ACC112 (cell line): ENCODE measurements around the gene DIAPH2.

Source experiments
- H2AFZ ChIP-seq: fragments of 200-600 bp; sonication (generic); one replicate; pipeline ENCODE4 v1.6.0; 2017; ENCODE audit warnings: antibody characterized with exemption, low read length; ENCODE audit not compliant: unreplicated experiment
- H3K27ac ChIP-seq: fragments of 200-600 bp; sonication (generic); 2 replicates; pipeline ENCODE4 v1.5.1; 2014; ENCODE audit warnings: low read depth, mild to moderate bottlenecking, antibody characterized with exemption, low read length, moderate library complexity
- H3K27me3 ChIP-seq: fragments of 200-600 bp; sonication (generic); 2 replicates; pipeline ENCODE4 v1.6.1; 2014; ENCODE audit warnings: mild to moderate bottlenecking, antibody characterized with exemption, low read length, moderate library complexity, mixed read lengths; ENCODE audit not compliant: insufficient read depth
- H3K36me3 ChIP-seq: fragments of 200-600 bp; sonication (generic); 2 replicates; pipeline ENCODE4 v1.6.1; 2016; ENCODE audit warnings: mild to moderate bottlenecking, antibody characterized with exemption, low read length, moderate library complexity, mixed read lengths; ENCODE audit not compliant: insufficient read depth
- H3K4me1 ChIP-seq: fragments of 200-600 bp; sonication (generic); one replicate; pipeline ENCODE4 v1.6.1; 2016; ENCODE audit warnings: low read length, mixed read lengths; ENCODE audit not compliant: insufficient read depth, unreplicated experiment, control insufficient read depth
- H3K4me3 ChIP-seq: fragments of 200-600 bp; sonication (generic); 2 replicates; pipeline ENCODE4 v1.5.1; 2014; ENCODE audit warnings: mild to moderate bottlenecking, low read depth, low read length
- H3K79me2 ChIP-seq: fragments of 200-600 bp; sonication (generic); one replicate; pipeline ENCODE4 v1.6.0; 2016; ENCODE audit warnings: low read length; ENCODE audit not compliant: control insufficient read depth, unreplicated experiment, insufficient read depth

DIAPH2 gene

DNA sequence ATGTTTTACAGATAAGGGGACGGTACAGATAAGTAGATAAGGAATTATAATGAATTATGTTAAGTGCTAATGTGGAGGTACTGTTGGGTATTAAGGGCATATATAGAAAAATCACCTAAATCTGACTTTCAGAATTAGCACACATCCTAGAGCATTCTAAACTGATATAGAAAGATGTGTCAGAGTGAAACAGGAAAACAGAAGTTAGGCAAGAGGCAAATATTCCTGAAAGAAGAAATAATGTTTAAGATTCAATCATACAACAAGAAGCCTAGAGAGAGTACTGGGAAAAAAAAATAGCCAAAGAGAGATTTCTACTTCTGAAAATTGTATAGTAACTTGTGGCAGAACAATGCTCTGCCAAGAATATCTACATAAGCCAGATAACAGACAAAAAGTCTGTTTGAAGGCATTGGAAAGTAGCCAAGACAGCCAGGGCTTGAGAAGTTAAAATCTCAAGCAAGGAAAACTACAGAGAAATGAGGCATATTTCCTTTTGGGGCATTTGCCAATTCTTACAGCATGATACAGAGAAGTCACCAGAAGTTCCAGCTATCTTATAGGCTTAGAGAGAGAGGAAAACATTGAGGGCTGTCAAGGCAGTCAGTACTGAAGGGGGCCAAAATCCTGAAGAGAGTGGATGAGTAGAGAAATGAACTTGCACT lies 845.0 kb downstream of the DIAPH2 start:
- no peaks in the 10 kb centered on the region for H3K27me3 ChIP-seq
- H3K27ac ChIP-seq, result no peak overlapping the region
- H3K36me3 ChIP-seq, result no peaks in the 10 kb centered on the region
- no peak overlapping the region for H2AFZ ChIP-seq
- no peak overlapping the region for H3K4me3 ChIP-seq
- no peaks in the 10 kb centered on the region for H3K4me1 ChIP-seq
- H3K79me2 ChIP-seq, result no peaks in the 10 kb centered on the region

GRCh38 chrX:97531825-97532224 lies 847.2 kb downstream of the DIAPH2 start:
- no peaks in the 10 kb centered on the region for H3K79me2 ChIP-seq
- H3K27ac ChIP-seq, result no peak overlapping the region
- no peak overlapping the region for H3K4me3 ChIP-seq
- H3K4me1 ChIP-seq, result no peaks in the 10 kb centered on the region
- H2AFZ ChIP-seq, result no peak overlapping the region
- H3K27me3 ChIP-seq, result no peaks in the 10 kb centered on the region
- H3K36me3 ChIP-seq, result no peaks in the 10 kb centered on the region

GRCh38 chrX:97538745-97539144 lies 854.1 kb downstream of the DIAPH2 start:
- Histone ChIP-seq H3K27me3 (no peaks in the 10 kb centered on the region), H3K27ac (no peak overlapping the region), H3K4me1 (no peaks in the 10 kb centered on the region), H3K4me3 (no peak overlapping the region), H3K79me2 (no peaks in the 10 kb centered on the region), H3K36me3 (no peaks in the 10 kb centered on the region), H2AFZ (no peak overlapping the region)

DNA sequence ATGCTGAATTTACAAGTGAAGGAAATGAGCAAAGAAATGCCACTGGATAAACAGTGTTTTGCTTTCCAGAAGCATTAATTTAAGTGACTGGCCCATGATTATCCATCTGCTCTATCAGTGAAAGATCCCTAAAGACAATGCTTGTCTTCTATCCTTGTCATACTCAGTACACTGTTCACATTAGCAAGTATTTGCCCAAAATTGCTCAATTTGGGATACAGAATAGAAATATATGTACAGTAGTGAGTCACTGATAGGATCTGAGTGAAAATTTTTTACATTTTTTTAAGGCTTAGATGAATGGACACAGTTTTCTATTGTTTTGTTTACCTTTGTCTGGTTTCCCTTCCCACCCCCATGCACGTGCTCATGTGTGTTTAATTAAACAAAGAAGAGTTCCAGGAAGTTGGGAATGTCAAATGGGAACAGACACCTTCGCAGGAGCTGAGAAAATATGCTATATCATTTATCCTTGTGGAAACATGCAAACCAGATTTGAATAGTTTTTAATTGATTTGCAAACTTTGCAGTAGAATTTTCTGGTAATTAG lies 855.4 kb downstream of the DIAPH2 start:
- Histone ChIP-seq H2AFZ (no peak overlapping the region), H3K79me2 (no peaks in the 10 kb centered on the region), H3K27ac (no peak overlapping the region), H3K36me3 (no peaks in the 10 kb centered on the region), H3K4me1 (no peaks in the 10 kb centered on the region), H3K27me3 (no peaks in the 10 kb centered on the region), H3K4me3 (no peak overlapping the region)

DNA sequence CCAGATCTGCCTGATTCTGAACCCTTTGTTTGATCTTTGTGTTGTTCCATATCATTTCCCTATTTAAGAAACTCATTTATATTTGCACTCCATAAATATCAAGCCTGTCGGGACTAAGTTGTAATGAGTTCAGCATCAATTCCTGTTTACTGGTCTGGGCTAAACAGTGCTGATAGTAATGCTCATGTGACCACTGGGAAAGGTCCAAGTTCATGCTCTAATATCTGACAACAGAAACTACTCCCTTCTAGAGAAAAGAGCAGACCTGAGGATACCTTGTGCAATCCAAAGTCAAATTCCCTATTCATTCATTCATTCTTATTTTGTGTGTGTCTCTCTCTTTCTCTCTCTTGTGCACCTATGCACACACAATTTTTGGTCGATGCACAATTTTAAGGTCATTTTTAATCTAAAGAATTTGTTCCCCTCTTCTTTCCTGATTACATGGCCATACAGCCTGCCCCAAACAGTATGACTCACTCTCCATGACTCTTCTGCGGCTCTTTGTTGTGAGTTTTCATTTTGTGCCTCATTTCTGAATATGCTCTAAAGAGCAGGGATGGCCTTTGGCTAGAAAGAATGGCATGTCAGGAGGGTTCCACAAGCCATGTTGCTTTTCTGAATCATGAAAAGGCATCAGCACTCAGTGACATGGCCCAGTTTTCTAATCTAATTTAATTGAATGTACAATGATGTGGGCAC lies 863.4 kb downstream of the DIAPH2 start:
- H3K36me3 ChIP-seq, result no peaks in the 10 kb centered on the region

GRCh38 chrX:97551821-97552220 lies 867.2 kb downstream of the DIAPH2 start:
- Histone ChIP-seq H3K27ac (no peak overlapping the region), H3K79me2 (no peaks in the 10 kb centered on the region), H2AFZ (no peak overlapping the region), H3K36me3 (no peaks in the 10 kb centered on the region), H3K27me3 (no peaks in the 10 kb centered on the region), H3K4me1 (no peaks in the 10 kb centered on the region), H3K4me3 (no peak overlapping the region)

More for the DNA sequence above, 863.4 kb downstream of the DIAPH2 start:
- H3K4me3 ChIP-seq, result no peak overlapping the region
- H3K27me3 ChIP-seq, result no peaks in the 10 kb centered on the region
- no peak overlapping the region for H3K27ac ChIP-seq
- no peaks in the 10 kb centered on the region for H3K79me2 ChIP-seq
- no peak overlapping the region for H2AFZ ChIP-seq
- H3K4me1 ChIP-seq, result no peaks in the 10 kb centered on the region

GRCh38 chrX:97553833-97554232 lies 869.2 kb downstream of the DIAPH2 start:
- Histone ChIP-seq H3K4me1 (no peaks in the 10 kb centered on the region), H3K79me2 (no peaks in the 10 kb centered on the region), H3K36me3 (no peaks in the 10 kb centered on the region), H3K27ac (no peak overlapping the region), H2AFZ (no peak overlapping the region), H3K27me3 (no peaks in the 10 kb centered on the region), H3K4me3 (no peak overlapping the region)

DNA sequence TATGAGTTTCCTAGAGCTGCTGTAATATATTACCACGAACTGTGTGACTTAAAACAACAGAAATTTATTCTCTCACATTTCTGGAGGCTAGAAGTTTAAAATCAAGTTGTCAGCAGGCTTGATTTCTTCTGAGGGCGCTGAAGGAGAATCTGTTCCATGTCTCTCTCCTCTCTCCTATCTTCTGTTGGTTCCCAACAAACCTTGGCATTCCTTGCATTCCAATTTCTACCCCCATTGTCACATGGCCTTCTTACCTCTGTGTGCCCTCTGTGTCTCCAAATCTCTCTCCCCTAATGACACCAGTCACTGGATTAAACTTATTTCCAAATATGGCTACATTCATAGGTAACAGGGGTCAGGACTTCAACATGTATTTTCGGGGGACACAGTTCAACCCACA lies 871.7 kb downstream of the DIAPH2 start:
- Histone ChIP-seq H2AFZ (no peak overlapping the region), H3K4me3 (no peak overlapping the region), H3K36me3 (no peaks in the 10 kb centered on the region), H3K27me3 (no peaks in the 10 kb centered on the region), H3K4me1 (no peaks in the 10 kb centered on the region), H3K79me2 (no peaks in the 10 kb centered on the region), H3K27ac (no peak overlapping the region)

DNA sequence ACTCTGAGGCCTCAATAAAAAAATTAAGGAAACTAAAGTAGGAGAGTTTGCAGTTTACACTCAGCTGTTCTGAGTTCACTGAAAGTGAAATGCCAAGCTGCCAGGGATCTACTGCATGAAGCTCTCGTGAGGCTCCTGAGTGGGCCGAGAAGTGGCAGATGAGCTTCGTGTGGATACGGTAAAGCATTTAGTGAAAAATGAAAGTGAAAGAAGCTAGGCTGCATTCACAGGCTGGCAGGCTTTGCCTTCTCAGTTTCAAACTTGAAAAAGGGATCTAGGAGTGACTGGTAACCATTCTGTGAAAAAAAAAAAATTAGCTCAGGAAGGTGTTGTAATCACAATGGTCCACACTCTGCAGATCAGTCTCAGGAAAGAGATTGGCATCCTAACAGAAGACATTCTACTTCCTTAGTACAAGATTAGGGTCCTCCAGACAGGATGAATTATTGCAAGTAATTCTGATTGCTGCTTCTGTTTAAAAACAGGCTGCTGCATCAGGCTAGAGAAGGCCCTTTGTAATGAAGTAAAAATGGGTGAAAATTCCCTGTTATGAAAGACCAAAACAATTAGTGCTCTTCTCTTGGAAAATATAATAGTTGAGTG lies 879.0 kb downstream of the DIAPH2 start:
- peaks cover 13% of the 10 kb centered on the region for H3K4me1 ChIP-seq
- no peaks in the 10 kb centered on the region for H3K36me3 ChIP-seq
- no peaks in the 10 kb centered on the region for H3K79me2 ChIP-seq
- H2AFZ ChIP-seq, result peak overlapping the region; percentile 96
- H3K27me3 ChIP-seq, result no peaks in the 10 kb centered on the region
- peak overlapping the region; percentile 76 for H3K4me3 ChIP-seq
- peak overlapping the region; percentile 45 for H3K27ac ChIP-seq

GRCh38 chrX:97564496-97564895 lies 879.9 kb downstream of the DIAPH2 start:
- Histone ChIP-seq H3K36me3 (no peaks in the 10 kb centered on the region), H3K27me3 (no peaks in the 10 kb centered on the region), H2AFZ (no peak overlapping the region), H3K27ac (no peak overlapping the region), H3K4me3 (no peak overlapping the region), H3K79me2 (no peaks in the 10 kb centered on the region), H3K4me1 (peaks cover 13% of the 10 kb centered on the region)
